ENCODE results near the gene ETV5.
"Not testable (repeated sequence)": the region's sequence is repeated elsewhere in the genome, so short reads cannot be mapped to it uniquely, and the experiment has no call there.

ETV5 gene

DNA sequence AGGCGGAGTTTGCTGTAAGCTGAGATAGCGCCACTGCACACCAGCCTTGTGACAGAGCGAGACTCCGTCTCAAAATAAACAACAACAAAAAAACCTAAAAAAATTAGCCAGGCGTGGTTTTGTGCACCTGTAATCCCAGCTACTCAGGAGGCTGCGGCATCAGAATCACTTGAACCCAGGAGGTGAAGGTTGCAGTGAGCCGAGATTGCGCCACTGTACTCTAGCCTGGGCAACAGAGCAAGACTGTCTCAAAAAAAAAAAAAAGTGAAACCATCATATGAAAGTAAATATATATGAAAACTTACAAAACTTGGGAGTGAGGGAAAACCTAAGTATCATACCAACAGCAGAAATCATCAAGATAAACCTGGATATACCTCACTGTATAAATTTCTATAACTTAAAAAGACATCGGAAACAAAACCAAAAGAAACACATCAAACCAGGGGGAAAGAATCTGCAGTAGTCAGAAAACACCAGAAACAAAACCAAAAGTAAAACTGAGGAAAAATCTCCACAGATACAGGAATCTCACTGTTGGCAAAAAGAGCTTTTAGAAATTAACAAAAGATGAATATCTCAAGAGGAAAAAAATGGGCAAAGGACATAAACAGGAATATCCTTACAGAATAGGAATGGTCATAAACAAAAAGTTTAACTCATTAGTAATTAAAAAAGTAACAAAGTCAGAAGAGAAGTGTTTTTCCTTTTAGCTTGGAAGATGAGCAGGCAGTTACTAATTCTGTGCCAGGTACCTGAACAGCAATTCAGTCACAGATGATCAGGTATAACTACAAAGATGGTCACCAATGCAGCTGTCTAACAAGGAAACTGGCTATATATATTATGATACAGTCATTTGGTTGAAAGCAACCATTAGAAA is 41.3 kb downstream of the ETV5 start:
- no peak for DNase-seq (ENCODE audit: low read depth in 2 of 2)

GRCh38 chr3:186060222-186060621 is 48.7 kb downstream of the ETV5 start:
- DNase-seq (ENCODE audit: low read depth in 2 of 2) = no peak

DNA sequence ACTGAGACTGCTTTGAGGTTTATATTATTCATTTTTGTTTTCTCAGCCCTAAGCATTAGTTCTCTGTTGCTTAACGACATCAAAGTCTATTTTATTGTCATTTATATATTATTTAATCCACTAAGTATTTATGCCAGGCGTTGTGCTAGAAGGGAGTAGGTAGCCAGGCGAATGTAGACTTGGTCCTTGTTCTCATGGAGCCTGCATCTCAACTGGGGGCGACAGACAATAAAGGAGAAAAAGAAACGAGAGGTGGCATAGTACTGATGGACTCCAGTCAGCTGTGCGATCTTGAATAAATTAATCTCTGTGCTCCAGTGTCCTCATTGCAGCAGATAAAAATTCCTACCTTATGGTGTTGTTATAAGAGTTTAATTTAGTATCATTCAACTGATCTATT is 49.7 kb downstream of the ETV5 start:
- DNase-seq (ENCODE audit: low read depth in 2 of 2) = no peak

- DNase-seq (ENCODE audit: low read depth in 2 of 2) = no peak
These were observed 50.7 kb downstream of the ETV5 start for GRCh38 chr3:186058225-186058624.

- no peak for DNase-seq (ENCODE audit: low read depth in 2 of 2)
These were observed 51.3 kb downstream of the ETV5 start for GRCh38 chr3:186057594-186057993.

- DNase-seq (ENCODE audit: low read depth in 2 of 2) = no peak
These were observed 54.0 kb downstream of the ETV5 start for GRCh38 chr3:186054792-186055352.

- no peak for DNase-seq (ENCODE audit: low read depth in 2 of 2)
These were observed 54.7 kb downstream of the ETV5 start for GRCh38 chr3:186053954-186054791.

DNA sequence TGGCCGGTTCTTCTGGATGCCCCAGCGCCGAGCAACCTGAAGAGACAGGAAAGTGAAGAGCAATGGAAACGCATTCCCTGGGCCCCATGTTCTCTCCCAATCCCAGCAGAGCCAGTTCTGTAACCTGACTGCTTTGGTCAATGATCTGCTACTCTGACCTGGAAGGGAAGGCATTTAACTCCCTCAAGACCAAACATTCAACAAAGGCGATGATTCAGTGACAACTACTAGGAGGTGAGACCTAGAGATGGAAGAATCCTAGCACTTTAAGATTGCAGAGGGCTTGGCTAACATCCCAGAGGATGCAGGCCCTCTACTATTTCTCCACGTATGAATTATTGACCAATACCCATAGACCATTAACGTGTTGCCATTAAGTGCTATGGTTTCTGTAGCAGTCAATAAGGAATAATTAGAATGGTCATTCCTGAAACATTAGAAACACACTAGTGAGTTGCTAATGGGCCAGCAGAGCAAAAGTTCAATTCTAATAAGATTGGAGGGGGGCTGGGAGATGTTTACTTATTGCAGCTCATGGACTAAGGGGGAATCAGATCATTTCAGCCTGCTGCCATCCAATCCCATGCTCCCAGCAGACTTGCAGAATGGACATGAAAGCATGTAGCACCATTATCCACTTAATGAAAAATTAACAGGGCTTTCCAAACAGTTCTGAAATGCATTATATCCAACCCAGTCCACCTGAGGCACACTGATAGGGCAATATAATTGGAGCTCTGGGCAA is 56.6 kb downstream of the ETV5 start:
- no peak for DNase-seq (ENCODE audit: low read depth in 2 of 2)

DNA sequence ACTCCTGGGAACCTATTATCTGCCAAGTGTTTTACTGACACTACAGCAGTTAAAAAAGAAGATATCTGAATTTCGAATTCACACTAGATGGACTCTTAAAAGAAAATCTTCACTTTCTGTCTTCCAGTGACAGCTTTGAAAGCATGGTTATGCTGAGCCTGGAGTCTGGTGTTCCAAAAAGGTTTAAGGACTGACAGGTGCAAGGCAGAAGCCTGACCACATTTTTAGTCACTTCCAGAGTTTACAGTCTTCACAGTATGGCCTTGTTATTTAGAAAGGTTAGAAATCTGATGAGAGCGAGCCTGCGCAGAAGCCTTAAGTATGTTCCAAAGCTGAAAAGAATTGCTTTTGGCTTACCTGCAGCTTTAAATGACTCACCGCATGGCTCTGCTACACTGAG is 59.9 kb downstream of the ETV5 start:
- DNase-seq (ENCODE audit: low read depth in 2 of 2) = no peak

DNA sequence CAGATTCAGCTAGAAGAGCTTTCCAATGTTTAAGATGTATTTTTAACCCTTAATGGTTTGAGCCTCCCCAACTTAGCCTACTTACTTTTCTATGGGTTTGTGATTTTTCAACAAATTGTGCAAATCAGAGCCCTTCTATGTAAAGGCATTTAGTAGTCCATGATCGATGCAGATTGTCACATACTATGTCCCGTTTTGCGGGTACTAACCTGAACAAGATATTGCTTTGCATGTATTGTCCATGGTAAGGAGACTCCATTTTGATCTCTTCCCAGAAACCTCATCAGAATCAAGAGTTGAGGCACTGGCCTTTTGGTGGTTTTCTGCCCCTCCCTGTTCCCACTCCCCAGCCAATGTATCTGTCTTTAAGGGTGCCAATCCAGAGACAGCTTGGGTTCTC is 60.8 kb downstream of the ETV5 start:
- no peak for DNase-seq (ENCODE audit: low read depth in 2 of 2)

DNA sequence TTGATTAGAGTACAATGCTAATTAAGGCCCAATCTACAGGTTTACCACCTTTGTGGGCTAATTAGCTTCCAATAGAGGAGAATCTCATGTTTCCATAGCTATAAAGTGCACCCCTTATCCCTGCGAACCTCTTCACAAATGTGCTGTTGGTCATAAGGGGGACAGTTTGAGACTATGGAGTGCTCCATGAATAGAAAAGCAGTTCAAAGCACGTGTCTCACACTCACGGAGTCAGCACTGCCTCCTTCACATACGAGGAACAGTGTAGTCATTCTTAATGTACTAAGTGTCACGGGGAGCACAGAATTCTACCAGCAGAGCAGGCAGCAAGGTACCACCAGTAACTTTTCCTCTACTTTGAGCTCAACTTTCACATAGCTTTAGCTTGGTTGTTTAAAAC is 62.1 kb downstream of the ETV5 start:
- DNase-seq (ENCODE audit: low read depth in 2 of 2) = no peak

DNA sequence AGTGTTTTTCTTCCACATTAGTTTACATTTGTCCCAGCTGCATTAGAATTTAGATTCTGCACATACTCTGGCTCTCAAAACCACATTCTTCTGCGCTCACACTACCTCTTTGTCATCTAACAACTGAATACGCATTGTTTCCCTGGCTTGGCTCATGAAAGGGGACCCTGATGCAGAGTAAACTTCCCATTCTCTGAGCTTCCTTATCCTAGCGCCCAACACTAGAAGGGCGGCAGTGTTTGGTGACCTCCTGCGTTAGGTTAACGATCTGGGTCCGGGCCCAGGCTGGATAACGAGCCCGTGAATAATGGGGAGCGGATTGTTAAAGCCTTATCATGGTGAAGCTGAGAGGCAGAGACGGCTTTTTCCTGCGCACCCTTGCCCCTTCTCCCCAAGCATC is 63.9 kb downstream of the ETV5 start:
- DNase-seq (ENCODE audit: low read depth in 2 of 2) = no peak

DNA sequence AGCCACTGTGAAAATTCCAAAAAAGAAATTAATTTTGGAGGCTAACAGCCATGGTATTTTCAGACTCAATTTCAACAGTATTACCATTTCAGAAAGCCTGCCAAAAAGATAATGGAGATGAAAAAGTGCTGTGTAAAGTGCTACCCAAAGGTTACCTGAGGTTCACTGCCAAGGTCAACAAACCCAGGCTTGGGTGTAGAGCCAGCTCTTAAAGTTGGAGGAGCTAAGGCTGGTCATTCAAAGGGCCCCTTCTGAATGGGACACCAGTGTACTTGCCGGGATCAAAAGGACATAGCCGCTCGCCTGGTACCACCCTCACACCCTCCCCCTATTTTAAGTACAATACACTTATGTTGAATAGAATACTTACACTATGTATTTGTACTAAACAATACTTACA is 64.5 kb downstream of the ETV5 start:
- no peak for DNase-seq (ENCODE audit: low read depth in 2 of 2)

DNA sequence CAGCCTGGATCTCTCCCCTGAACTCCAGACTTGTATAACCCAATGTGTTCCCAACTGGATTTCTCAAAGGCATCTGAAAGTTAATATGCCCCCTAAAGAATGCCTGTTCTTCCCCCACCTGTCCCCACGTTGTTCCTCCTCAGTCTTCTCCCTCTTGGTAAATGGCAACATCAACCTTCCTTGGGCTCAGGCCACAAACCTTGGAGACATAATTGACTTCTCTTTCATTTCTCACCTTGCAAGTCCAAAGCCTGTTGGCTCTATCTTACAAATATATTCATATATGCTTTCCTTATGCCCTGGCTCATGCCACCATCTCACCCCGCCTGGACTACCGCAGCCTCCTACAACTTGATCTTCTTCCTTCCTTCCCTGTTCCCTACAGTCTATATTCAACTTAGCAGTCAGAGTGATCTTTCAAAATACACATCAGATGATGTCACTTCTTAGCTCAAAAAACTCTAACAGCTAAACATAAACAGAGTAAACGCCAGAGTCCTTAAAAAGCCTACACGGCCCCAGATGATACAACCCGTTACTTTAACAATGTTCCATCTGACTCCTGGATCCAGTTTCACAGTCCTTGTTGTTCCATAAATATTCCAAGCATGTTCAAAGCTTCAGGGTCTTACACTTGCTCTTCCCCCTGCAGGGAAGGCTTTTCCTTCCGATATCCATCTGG is 66.2 kb downstream of the ETV5 start:
- DNase-seq (ENCODE audit: low read depth in 2 of 2) = no peak

DNA sequence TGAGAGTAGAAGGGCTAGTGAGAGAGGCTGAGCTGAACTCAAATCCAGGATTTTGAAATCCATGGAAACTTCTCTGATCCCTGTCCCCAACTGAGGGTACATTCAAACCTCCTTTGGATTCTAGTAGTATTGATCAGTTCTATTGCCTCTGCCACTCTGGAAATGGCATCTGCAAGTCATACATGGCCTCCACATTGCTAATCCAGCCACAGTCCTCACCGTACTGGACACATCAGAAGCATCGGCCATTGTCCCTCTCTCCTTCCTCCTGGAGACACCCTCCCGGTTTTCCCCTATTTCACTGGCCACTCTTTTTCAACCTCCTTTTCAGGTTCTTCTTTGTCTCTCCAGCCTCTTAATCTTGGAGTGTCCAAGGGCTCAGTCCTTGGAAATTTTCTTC is 66.9 kb downstream of the ETV5 start:
- no peak for DNase-seq (ENCODE audit: low read depth in 2 of 2)

- DNase-seq (ENCODE audit: low read depth in 2 of 2) = no peak
These were observed 70.5 kb downstream of the ETV5 start for GRCh38 chr3:186038360-186038759.

- no peak for DNase-seq (ENCODE audit: low read depth in 2 of 2)
These were observed 73.6 kb downstream of the ETV5 start for GRCh38 chr3:186035277-186035676.

DNA sequence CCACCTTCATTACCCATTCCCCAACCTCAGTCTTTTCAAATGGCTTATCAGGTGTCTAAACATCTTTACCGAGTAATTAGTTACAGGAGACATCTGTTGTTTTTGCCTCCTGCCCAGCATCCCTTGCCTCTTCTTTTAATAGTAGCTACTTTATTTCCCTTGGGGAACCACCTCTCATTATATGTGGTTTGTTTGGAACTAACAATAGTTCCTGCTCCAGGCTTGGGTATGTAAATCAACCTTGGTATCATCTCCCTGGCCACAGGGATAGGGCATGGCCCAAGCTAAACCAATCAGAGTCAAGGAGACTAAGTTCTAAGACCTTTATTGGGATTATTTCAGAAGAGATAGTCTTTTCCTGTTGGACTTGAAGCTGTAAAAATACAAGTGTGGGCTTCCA is 76.6 kb downstream of the ETV5 start:
- no peak for DNase-seq (ENCODE audit: low read depth in 2 of 2)

DNA sequence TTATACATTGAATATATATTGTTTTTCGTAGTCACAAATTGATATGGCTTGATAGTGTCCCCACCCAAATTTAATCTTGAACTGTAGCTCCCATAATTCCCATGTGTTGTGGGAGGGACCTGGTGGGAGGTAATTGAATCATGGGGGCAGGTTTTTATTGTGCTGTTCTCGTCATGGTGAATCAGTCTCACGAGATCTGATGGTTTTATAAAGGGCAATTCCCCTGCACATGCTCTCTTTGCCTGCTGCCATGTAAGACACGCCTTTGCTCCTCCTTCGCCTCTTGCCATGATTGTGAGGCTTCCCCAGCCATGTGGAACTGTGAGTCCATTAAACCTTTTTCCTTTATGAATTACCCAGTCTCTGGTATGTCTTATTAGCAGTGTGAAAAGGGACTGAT is 82.9 kb downstream of the ETV5 start:
- DNase-seq (ENCODE audit: low read depth in 2 of 2) = not testable (repeated sequence)

- no peak for DNase-seq (ENCODE audit: low read depth in 2 of 2)
These were observed 83.7 kb downstream of the ETV5 start for GRCh38 chr3:186025161-186025560.

- DNase-seq (ENCODE audit: low read depth in 2 of 2) = no peak
These were observed 84.7 kb downstream of the ETV5 start for GRCh38 chr3:186024210-186024609.

All from stimulated activated CD8-positive, alpha-beta memory T cell treated with anti-CD3 and anti-CD28 coated beads, Interleukin-15, amount 100 ng/mL, for 4 hours (primary cell).